Brain microvascular endothelial cell (primary cell): ENCODE measurements around the gene AFDN.

Source experiments
- DNase-seq: peaks from one replicate; pipeline ENCODE4 v3.0.0-alpha.2; 2020
- H3K27ac ChIP-seq: fragments of 250-450 bp; sonication (Bioruptor Pico); 2 replicates; pipeline ENCODE4 v1.5.1; 2020; ENCODE audit warnings: mild to moderate bottlenecking, moderate library complexity
- H3K27me3 ChIP-seq: fragments of 250-450 bp; sonication (Bioruptor Pico); replicated peaks from 2 replicates; pipeline ENCODE4 v1.5.1; 2020; ENCODE audit warnings: mild to moderate bottlenecking
- H3K36me3 ChIP-seq: fragments of 250-450 bp; sonication (Bioruptor Pico); replicated peaks from 2 replicates; pipeline ENCODE4 v1.5.1; 2020; ENCODE audit warnings: mild to moderate bottlenecking
- H3K4me3 ChIP-seq: 2 replicates; pipeline ENCODE4 v1.5.1; 2011; ENCODE audit warnings: low read depth, mild to moderate bottlenecking, control low read depth, low read length, moderate library complexity
- in situ Hi-C: cut with HindIII; loops from 2 replicates; pipeline ENCODE4 v1.10.0; 2017; ENCODE audit warnings: low sequenced_read_pairs, low pct_ligation_motif_present
- TF ChIP-seq, protein P1 (sequence below): IDR thresholded peaks from 2 replicates; pipeline ENCODE4 v1.5.1; 2011; ENCODE audit warnings: low read depth, mild to moderate bottlenecking, moderate library complexity, low read length, control low read depth, inconsistent platforms; ENCODE audit errors: missing control alignments

The AFDN gene

GRCh38 chr6:167944130-167944529 lies 117.4 kb downstream of the AFDN start:
- H3K36me3 ChIP-seq, result peaks cover 17% of the 10 kb centered on the region
- in situ Hi-C loops, result no loop called here
- H3K27ac ChIP-seq, result no peak overlapping the region
- DNase-seq, result no peak
- no peak overlapping the region for H3K4me3 ChIP-seq
- no peaks in the 10 kb centered on the region for H3K27me3 ChIP-seq
- TF ChIP-seq, protein P1, sequence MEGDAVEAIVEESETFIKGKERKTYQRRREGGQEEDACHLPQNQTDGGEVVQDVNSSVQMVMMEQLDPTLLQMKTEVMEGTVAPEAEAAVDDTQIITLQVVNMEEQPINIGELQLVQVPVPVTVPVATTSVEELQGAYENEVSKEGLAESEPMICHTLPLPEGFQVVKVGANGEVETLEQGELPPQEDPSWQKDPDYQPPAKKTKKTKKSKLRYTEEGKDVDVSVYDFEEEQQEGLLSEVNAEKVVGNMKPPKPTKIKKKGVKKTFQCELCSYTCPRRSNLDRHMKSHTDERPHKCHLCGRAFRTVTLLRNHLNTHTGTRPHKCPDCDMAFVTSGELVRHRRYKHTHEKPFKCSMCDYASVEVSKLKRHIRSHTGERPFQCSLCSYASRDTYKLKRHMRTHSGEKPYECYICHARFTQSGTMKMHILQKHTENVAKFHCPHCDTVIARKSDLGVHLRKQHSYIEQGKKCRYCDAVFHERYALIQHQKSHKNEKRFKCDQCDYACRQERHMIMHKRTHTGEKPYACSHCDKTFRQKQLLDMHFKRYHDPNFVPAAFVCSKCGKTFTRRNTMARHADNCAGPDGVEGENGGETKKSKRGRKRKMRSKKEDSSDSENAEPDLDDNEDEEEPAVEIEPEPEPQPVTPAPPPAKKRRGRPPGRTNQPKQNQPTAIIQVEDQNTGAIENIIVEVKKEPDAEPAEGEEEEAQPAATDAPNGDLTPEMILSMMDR, result no peak

DNA sequence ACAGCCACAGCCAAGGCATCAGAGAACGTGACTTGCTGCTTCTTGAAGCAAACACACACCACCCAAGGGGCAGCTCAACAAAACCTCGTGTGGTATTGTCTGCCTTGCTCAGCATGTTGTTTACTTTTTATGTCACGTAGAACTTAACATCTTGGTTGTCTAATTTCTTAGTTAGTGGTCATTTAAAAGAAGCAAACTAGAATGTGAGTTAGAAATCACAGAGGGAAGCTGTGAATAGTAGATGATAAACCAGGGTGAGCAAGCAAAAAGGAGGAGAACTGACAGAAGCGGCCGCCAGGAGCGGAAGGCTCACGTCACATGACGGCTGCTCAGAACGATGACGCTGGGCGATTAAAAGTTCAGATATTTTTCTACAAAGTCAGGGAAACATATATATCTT lies 119.3 kb downstream of the AFDN start:
- H3K4me3 ChIP-seq, result no peak overlapping the region
- TF ChIP-seq, protein P1, result no peak
- H3K27me3 ChIP-seq, result no peaks in the 10 kb centered on the region
- H3K36me3 ChIP-seq, result peaks cover 21% of the 10 kb centered on the region
- DNase-seq, result no peak
- in situ Hi-C loops, result no loop called here
- no peak overlapping the region for H3K27ac ChIP-seq

DNA sequence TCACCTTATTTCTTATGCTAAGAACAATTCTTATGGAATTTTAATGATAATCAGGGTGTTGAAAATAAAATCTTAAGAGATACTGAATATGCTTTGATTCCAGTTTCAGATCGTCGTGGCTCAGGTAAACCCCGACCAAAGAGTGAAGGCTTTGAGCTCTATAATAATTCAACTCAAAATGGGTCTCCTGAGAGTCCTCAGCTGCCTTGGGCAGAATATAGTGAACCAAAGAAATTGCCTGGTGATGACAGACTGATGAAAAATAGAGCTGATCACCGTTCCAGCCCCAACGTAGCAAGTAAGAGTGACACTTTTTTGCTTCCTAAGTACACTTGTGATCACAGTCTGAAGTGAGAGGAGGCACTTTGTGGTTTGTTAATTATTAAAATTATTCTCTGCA lies 119.9 kb downstream of the AFDN start:
- DNase-seq, result no peak
- Histone ChIP-seq H3K27me3 (no peaks in the 10 kb centered on the region), H3K36me3 (peaks cover 27% of the 10 kb centered on the region), H3K27ac (no peak overlapping the region), H3K4me3 (no peak overlapping the region)
- TF ChIP-seq, protein P1, result no peak
- in situ Hi-C loops, result no loop called here

DNA sequence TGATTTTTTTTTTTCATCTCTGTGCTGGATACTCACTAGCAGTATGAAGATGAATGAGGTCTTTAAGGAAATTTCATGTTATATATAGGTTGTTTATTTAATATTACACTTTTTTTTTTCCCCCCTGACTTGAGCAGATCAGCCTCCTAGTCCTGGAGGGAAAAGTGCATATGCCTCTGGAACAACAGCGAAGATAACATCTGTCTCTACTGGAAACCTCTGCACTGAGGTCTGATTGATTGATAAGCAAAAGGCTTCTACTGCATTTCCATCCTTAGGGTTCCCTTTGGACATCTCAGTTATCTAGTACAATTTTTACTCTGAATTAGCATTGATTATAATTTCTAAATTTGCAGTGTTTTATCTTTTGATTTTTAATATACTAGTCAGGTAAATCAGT lies 121.0 kb downstream of the AFDN start:
- DNase-seq, result no peak
- in situ Hi-C loops, result no loop called here
- TF ChIP-seq, protein P1, result no peak
- peaks cover 33% of the 10 kb centered on the region for H3K36me3 ChIP-seq
- no peak overlapping the region for H3K27ac ChIP-seq
- no peak overlapping the region for H3K4me3 ChIP-seq
- no peaks in the 10 kb centered on the region for H3K27me3 ChIP-seq

- Histone ChIP-seq H3K36me3 (peaks cover 32% of the 10 kb centered on the region), H3K27me3 (no peaks in the 10 kb centered on the region), H3K4me3 (no peak overlapping the region), H3K27ac (no peak overlapping the region)
- DNase-seq, result no peak
- in situ Hi-C loops, result no loop called here
- TF ChIP-seq, protein P1, result no peak
Observed at GRCh38 chr6:167948716-167949115, 122.0 kb downstream of the AFDN start.

DNA sequence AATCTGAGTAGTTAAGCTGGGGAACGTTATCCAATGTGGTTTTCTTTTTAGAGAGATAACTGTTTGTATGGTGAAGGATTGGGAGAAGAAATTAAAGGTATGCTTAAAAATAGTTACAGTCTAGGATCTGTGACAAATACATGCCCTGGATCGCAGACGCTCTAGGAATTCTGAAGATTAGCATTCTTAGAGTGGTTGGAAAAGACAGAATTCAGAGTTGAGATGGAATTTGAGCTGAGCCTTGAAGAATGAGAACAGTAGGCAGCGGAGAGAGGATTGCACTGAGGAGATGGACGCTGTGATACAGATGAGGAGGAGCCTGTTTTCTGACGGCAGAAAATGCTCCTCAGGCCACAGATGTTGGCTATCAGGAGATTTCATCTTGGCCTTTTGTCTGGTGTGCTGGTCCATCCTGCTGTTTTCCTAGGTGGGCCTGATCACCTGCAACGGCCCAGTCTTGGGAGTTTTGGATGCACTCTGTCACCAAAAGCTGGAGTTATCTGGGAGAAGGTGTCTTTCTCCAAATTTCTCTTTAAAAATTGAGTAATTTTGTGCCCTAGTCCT lies 122.5 kb downstream of the AFDN start:
- H3K27ac ChIP-seq, result no peak overlapping the region
- TF ChIP-seq, protein P1, result no peak
- no peak overlapping the region for H3K4me3 ChIP-seq
- in situ Hi-C loops, result no loop called here
- peaks cover 27% of the 10 kb centered on the region for H3K36me3 ChIP-seq
- no peaks in the 10 kb centered on the region for H3K27me3 ChIP-seq
- no peak for DNase-seq
